Adipose tissue (tissue), 3 donors: ENCODE results near the gene PDK1. TPM values are rescaled to one million over a fixed set of nuclear protein-coding genes. Genes with fewer than 3 reads are reported as not detected.
"Not testable (repeated sequence)": the region's sequence is repeated elsewhere in the genome, so short reads cannot be mapped to it uniquely, and the experiment has no call there.

Source experiments
- H3K27ac ChIP-seq: one replicate; pipeline ENCODE4 v1.5.1; 2013; ENCODE audit warnings: low read depth, low read length
- WGBS, 3 donors: extraction: QIAGEN DNeasy Blood & Tissue Kit; methylation state at CpG; one replicate each; pipeline ENCODE4 v1.1.7; 2013; 5-methylcytosine and 5-hydroxymethylcytosine counted together
- polyA plus RNA-seq, 3 donors: library from polyadenylated mRNA; stranded (reverse); fragments of 200-250 nt; gene quantifications; one replicate each; pipeline ENCODE4 v1.2.3, GENCODE V29; 2013
- donor health status: healthy with polysubstance abuse.
- donor health status: Bipolar disorder and iron deficiency.
- donor health status: healthy.

Gene PDK1
- polyA plus RNA-seq, 3 donors: 2.7 to 7.8 (median 5.6) TPM

GRCh38 chr2:172586245-172586891, 30.5 kb downstream of the PDK1 start:
- no peak overlapping the region for H3K27ac ChIP-seq
- WGBS, 3 donors: 79 to 85% (median 83%) methylated on average over 9 of the region's 9 CpGs

GRCh38 chr2:172587231-172587630, 31.3 kb downstream of the PDK1 start:
- WGBS, 3 donors: 87 to 95% (median 89%) methylated on average over 9 of the region's 9 CpGs
- not testable (repeated sequence) for H3K27ac ChIP-seq

GRCh38 chr2:172588931-172589330, 33.0 kb downstream of the PDK1 start:
- 86 to 91% (median 90%) methylated on average over 4 of the region's 4 CpGs for WGBS, 3 donors
- no peak overlapping the region for H3K27ac ChIP-seq

GRCh38 chr2:172591386-172591785, 35.5 kb downstream of the PDK1 start:
- H3K27ac ChIP-seq: not testable (repeated sequence)
- 90 to 95% (median 94%) methylated on average over 4 of the region's 4 CpGs for WGBS, 3 donors

- not testable (repeated sequence) for H3K27ac ChIP-seq
Observed at GRCh38 chr2:172592190-172592589, 36.3 kb downstream of the PDK1 start.

- no peak overlapping the region for H3K27ac ChIP-seq
- WGBS, 3 donors: 83 to 88% (median 84%) methylated on average over 5 of the region's 5 CpGs
Observed at GRCh38 chr2:172596776-172597175, 40.9 kb downstream of the PDK1 start.

GRCh38 chr2:172597176-172597842, 41.4 kb downstream of the PDK1 start:
- H3K27ac ChIP-seq: no peak overlapping the region
- WGBS, 3 donors: 89 to 93% (median 92%) methylated on average over 3 of the region's 3 CpGs

- 59 to 60% (median 59%) methylated on average over 1 of the region's 1 CpG for WGBS, 3 donors
- H3K27ac ChIP-seq: no peak overlapping the region
Observed at GRCh38 chr2:172599947-172600346, 44.1 kb downstream of the PDK1 start.

- no peak overlapping the region for H3K27ac ChIP-seq
- 73 to 84% (median 84%) methylated on average over 6 of the region's 6 CpGs for WGBS, 3 donors
Observed at GRCh38 chr2:172600557-172601008, 44.7 kb downstream of the PDK1 start.

GRCh38 chr2:172606285-172606684, 50.4 kb downstream of the PDK1 start:
- H3K27ac ChIP-seq: no peak overlapping the region
- 77 to 90% (median 85%) methylated on average over 1 of the region's 1 CpG for WGBS, 3 donors

- no peak overlapping the region for H3K27ac ChIP-seq
- WGBS, 3 donors: 87 to 97% (median 90%) methylated on average over 3 of the region's 3 CpGs
Observed at GRCh38 chr2:172607379-172607928, 51.6 kb downstream of the PDK1 start.

GRCh38 chr2:172609488-172609887, 53.6 kb downstream of the PDK1 start:
- 72 to 87% (median 74%) methylated on average over 5 of the region's 5 CpGs for WGBS, 3 donors

GRCh38 chr2:172612051-172612450, 56.2 kb downstream of the PDK1 start:
- H3K27ac ChIP-seq: no peak overlapping the region
- 77 to 88% (median 80%) methylated on average over 4 of the region's 4 CpGs for WGBS, 3 donors

More at GRCh38 chr2:172609488-172609887, 53.6 kb downstream of the PDK1 start:
- H3K27ac ChIP-seq: no peak overlapping the region

- no peak overlapping the region for H3K27ac ChIP-seq
- 85 to 91% (median 87%) methylated on average over 4 of the region's 4 CpGs for WGBS, 3 donors
Observed at GRCh38 chr2:172613040-172613439, 57.1 kb downstream of the PDK1 start.

GRCh38 chr2:172613615-172614231, 57.8 kb downstream of the PDK1 start:
- WGBS, 3 donors: 87 to 88% (median 88%) methylated on average over 10 of the region's 10 CpGs

GRCh38 chr2:172614932-172615331, 59.0 kb downstream of the PDK1 start:
- WGBS, 3 donors: 72 to 90% (median 78%) methylated on average over 6 of the region's 6 CpGs
- H3K27ac ChIP-seq: no peak overlapping the region

More at GRCh38 chr2:172613615-172614231, 57.8 kb downstream of the PDK1 start:
- no peak overlapping the region for H3K27ac ChIP-seq

- 85 to 93% (median 88%) methylated on average over 5 of the region's 5 CpGs for WGBS, 3 donors
- H3K27ac ChIP-seq: no peak overlapping the region
Observed at GRCh38 chr2:172615727-172616261, 59.9 kb downstream of the PDK1 start.

GRCh38 chr2:172617115-172617514, 61.2 kb downstream of the PDK1 start:
- H3K27ac ChIP-seq: no peak overlapping the region
- 92 to 98% (median 97%) methylated on average over 2 of the region's 2 CpGs for WGBS, 3 donors
